ENCODE measurements around the gene SCGB1A1. TPM values are rescaled to one million over a fixed set of nuclear protein-coding genes. Genes with fewer than 3 reads are reported as not detected.

Gene SCGB1A1
- total and polyA plus RNA-seq, 7 donors, result 11.4 TPM; not detected in 6

DNA sequence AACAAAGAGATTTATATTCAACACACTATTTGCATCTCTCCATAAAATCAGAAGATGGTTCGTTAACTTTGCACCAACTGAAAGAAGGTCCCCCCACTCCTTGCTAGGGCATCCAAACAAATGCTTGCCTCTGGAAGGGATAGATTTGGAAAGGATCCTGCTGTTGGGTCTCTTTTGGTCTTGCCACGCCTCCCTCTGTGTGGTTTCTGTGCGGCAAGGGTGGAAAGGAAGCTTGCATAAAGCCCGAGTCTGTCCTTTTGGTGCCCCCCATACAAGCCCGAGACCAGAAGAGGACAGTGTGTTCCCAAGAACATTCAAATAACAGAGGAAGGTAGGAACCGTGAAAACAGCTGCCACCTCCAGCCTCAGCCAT, 15.1 kb downstream of the SCGB1A1 start:
- intact Hi-C loops (cut with DNase I), result loop anchor here (2.0 to 5.0 kb wide), 2 partner anchors 38 to 75 kb away; no protein-coding TSS in a partner anchor
- Histone ChIP-seq H3K4me1 (peaks cover 0 to 76% (median 70%) of the 10 kb centered on the region in 4 donors), H3K4me3 (peak overlapping the region in 1 of 4 donors; percentile 5)

DNA sequence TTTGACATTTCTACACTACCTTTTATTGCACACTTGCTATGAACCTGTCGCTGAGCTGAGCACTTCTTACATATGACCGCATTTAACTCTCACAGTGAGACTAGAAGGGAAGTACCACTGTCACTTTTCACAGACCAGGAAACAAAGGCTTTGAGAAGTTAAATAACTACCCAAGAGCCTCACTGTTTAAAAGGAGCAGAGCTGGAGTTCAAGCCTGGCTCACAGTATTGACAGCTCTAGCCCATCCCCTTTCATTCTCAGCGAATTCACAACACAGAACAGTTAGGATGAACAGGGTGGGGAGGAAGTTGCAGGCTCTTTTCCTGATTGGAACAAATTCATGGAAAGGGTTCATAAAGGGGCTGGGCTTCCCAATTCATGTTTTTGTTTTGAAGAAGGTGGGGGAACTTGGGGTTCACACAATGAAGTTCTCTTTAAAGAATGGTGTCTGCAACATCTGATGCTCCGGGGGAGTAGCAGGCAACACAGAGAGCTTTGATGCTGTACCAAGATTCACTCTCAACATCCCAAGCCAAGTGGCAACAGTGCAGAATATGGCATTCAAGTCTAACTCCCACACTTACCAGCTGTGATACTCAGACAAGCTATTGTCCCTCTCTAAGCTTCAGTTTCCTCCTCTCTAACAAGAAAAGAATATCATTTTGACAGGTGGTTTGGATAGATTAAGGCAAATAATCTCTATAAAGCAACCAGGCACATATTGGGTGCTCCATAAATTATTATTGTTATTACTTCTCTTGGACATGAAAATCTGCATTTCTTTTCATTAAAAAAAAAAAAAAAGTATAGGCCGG, 17.2 kb downstream of the SCGB1A1 start:
- no peaks in the 10 kb centered on the region for H3K9me3 ChIP-seq
- no peaks in the 10 kb centered on the region for H3K36me3 ChIP-seq
- intact Hi-C loops (cut with DNase I), result no loop called here
- H3K4me1 ChIP-seq, result peaks cover 0 to 69% (median 63%) of the 10 kb centered on the region in 4 donors
- H3K4me3 ChIP-seq, result no peak overlapping the region
- peak in 1 of 4 donors; percentile 14 for TF ChIP-seq POLR2AphosphoS5 (IDR thresholded peaks at IDR 0.05)
- TF ChIP-seq, protein P1, sequence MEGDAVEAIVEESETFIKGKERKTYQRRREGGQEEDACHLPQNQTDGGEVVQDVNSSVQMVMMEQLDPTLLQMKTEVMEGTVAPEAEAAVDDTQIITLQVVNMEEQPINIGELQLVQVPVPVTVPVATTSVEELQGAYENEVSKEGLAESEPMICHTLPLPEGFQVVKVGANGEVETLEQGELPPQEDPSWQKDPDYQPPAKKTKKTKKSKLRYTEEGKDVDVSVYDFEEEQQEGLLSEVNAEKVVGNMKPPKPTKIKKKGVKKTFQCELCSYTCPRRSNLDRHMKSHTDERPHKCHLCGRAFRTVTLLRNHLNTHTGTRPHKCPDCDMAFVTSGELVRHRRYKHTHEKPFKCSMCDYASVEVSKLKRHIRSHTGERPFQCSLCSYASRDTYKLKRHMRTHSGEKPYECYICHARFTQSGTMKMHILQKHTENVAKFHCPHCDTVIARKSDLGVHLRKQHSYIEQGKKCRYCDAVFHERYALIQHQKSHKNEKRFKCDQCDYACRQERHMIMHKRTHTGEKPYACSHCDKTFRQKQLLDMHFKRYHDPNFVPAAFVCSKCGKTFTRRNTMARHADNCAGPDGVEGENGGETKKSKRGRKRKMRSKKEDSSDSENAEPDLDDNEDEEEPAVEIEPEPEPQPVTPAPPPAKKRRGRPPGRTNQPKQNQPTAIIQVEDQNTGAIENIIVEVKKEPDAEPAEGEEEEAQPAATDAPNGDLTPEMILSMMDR (IDR thresholded peaks at IDR 0.05), result no peak
- peak overlapping the region; percentile 77 to 85 (median 81) for H3K27ac ChIP-seq
- no peaks in the 10 kb centered on the region for H3K27me3 ChIP-seq
- no peak for DNase-seq
- WGBS, 2 donors, result 39 to 42% methylated on average over 5 of the region's 5 CpGs

More for the DNA sequence above, 15.1 kb downstream of the SCGB1A1 start:
- WGBS, 2 donors, result 27 to 29% methylated on average over 6 of the region's 6 CpGs
- no peak for TF ChIP-seq POLR2A (IDR thresholded peaks at IDR 0.05)
- peak in 3 of 4 donors; percentile 28 to 55 (median 37) for TF ChIP-seq POLR2AphosphoS5 (IDR thresholded peaks at IDR 0.05)
- TF ChIP-seq EP300 (IDR thresholded peaks at IDR 0.05), result peak in 1 of 4 donors; percentile 11
- DNase-seq, result peak; percentile 85
- peak overlapping the region; percentile 77 to 85 (median 81) for H3K27ac ChIP-seq
- no peaks in the 10 kb centered on the region for H3K9me3 ChIP-seq
- H3K27me3 ChIP-seq, result no peaks in the 10 kb centered on the region
- no peaks in the 10 kb centered on the region for H3K36me3 ChIP-seq

GRCh38 chr11:62437616-62438015, 18.8 kb downstream of the SCGB1A1 start:
- Histone ChIP-seq H3K9me3 (no peaks in the 10 kb centered on the region), H3K27ac (peak overlapping the region in 1 of 4 donors; percentile 7), H3K4me3 (no peak overlapping the region), H3K27me3 (no peaks in the 10 kb centered on the region), H3K4me1 (peaks cover 0 to 57% (median 53%) of the 10 kb centered on the region in 4 donors), H3K36me3 (no peaks in the 10 kb centered on the region)
- DNase-seq, result no peak
- intact Hi-C loops (cut with DNase I), result no loop called here
- WGBS, 2 donors, result 80 to 90% methylated on average over 1 of the region's 1 CpG
- TF ChIP-seq POLR2A (IDR thresholded peaks at IDR 0.05) (no peak), EP300 (IDR thresholded peaks at IDR 0.05) (no peak), POLR2AphosphoS5 (IDR thresholded peaks at IDR 0.05) (no peak)
- TF ChIP-seq, protein P1 (IDR thresholded peaks at IDR 0.05), result no peak

- Histone ChIP-seq H3K27ac (peak overlapping the region in 1 of 4 donors; percentile 5), H3K9me3 (no peaks in the 10 kb centered on the region), H3K4me1 (peaks cover 0 to 51% (median 47%) of the 10 kb centered on the region in 4 donors), H3K36me3 (no peaks in the 10 kb centered on the region), H3K4me3 (no peak overlapping the region), H3K27me3 (no peaks in the 10 kb centered on the region)
- TF ChIP-seq, protein P1 (IDR thresholded peaks at IDR 0.05), result no peak
- TF ChIP-seq EP300 (IDR thresholded peaks at IDR 0.05), result no peak
- TF ChIP-seq POLR2A (IDR thresholded peaks at IDR 0.05), result no peak
- no peak for TF ChIP-seq POLR2AphosphoS5 (IDR thresholded peaks at IDR 0.05)
- DNase-seq, result no peak
- 53 to 78% methylated on average over 4 of the region's 4 CpGs for WGBS, 2 donors
- intact Hi-C loops (cut with DNase I), result no loop called here
These were observed 19.8 kb downstream of the SCGB1A1 start for GRCh38 chr11:62438641-62439040.

DNA sequence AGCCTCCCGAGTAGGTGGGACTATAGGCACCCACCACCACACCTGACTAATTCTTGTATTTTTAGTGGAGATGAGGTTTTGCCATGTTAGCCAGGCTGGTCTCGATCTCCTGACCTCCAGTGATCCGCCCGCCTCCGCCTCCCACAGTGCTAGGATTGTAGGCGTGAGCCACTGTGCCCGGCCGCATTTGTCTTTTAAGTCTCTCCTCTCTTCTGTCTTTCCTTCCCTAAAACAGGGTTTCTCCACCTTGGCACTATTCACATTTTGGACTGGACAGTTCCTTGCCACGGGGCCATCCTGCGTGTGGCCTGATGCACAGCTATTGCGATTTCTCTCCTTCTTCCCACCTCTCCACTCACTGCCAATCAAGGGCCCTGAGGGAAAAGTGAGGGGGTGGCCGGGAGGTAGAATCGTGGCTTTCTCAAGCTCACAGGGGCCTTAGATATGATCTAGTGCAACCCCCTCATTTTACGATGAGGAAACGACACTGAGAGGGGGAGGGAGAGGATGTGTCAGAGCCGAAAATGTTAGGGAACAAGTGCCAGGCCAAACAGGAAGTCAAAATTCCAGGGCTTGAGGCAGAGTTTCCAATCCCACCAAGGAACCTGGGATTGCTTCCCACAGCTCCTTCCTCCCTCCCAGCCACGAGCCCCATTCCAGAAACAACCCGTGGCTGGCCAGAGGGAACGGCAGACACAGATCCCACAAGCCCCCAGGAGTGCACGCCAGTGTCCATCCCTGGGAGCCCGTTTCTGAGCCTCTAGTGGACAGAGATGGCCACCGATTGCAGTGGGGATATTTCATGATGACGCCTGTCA, 21.2 kb downstream of the SCGB1A1 start:
- Histone ChIP-seq H3K27ac (peak overlapping the region; percentile 77 to 96 (median 86)), H3K4me3 (no peak overlapping the region), H3K36me3 (no peaks in the 10 kb centered on the region), H3K27me3 (no peaks in the 10 kb centered on the region), H3K9me3 (no peaks in the 10 kb centered on the region), H3K4me1 (peaks cover 0 to 50% (median 48%) of the 10 kb centered on the region in 4 donors)
- 67 to 70% methylated on average over 23 of the region's 23 CpGs for WGBS, 2 donors
- peak in 3 of 4 donors; percentile 23 to 55 (median 46) for TF ChIP-seq POLR2AphosphoS5 (IDR thresholded peaks at IDR 0.05)
- no peak for TF ChIP-seq POLR2A (IDR thresholded peaks at IDR 0.05)
- peak in 1 of 4 donors; percentile 27 for TF ChIP-seq EP300 (IDR thresholded peaks at IDR 0.05)
- peak; percentile 87 for DNase-seq
- intact Hi-C loops (cut with DNase I), result no loop called here

All from sigmoid colon (tissue), 7 donors.